HTERT RPE-1 (cell line): Measurements from ENCODE around the gene TRPV5.

Source experiments
- in situ Hi-C: fragments of 300-500 bp; cut with MboI; formaldehyde crosslinking; loops from 4 replicates; pipeline ENCODE4 v1.14.3; 2020; ENCODE audit warnings: low sequenced_read_pairs

Gene TRPV5

GRCh38 chr7:142910481-142910880 is 23.1 kb downstream of the TRPV5 start:
- in situ Hi-C loops = no loop called here

- in situ Hi-C loops = no loop called here
These were observed 23.5 kb downstream of the TRPV5 start for GRCh38 chr7:142910031-142910433.

- in situ Hi-C loops = no loop called here
These were observed 24.3 kb downstream of the TRPV5 start for GRCh38 chr7:142908921-142909890.

GRCh38 chr7:142908290-142908689 is 25.3 kb downstream of the TRPV5 start:
- in situ Hi-C loops = no loop called here

- in situ Hi-C loops = no loop called here
These were observed 26.9 kb downstream of the TRPV5 start for GRCh38 chr7:142906643-142907042.

GRCh38 chr7:142905759-142906158 is 27.8 kb downstream of the TRPV5 start:
- in situ Hi-C loops = no loop called here

- in situ Hi-C loops = no loop called here
These were observed 29.4 kb downstream of the TRPV5 start for GRCh38 chr7:142904128-142904527.

GRCh38 chr7:142901426-142902259 is 31.9 kb downstream of the TRPV5 start:
- in situ Hi-C loops = no loop called here

GRCh38 chr7:142899661-142900060 is 33.9 kb downstream of the TRPV5 start:
- in situ Hi-C loops = no loop called here

GRCh38 chr7:142898377-142899170 is 35.0 kb downstream of the TRPV5 start:
- in situ Hi-C loops = no loop called here

GRCh38 chr7:142897691-142898090 is 35.9 kb downstream of the TRPV5 start:
- in situ Hi-C loops = no loop called here

GRCh38 chr7:142896741-142897379 is 36.7 kb downstream of the TRPV5 start:
- in situ Hi-C loops = no loop called here

- in situ Hi-C loops = no loop called here
These were observed 37.4 kb downstream of the TRPV5 start for GRCh38 chr7:142896151-142896550.

- in situ Hi-C loops = no loop called here
These were observed 38.5 kb downstream of the TRPV5 start for GRCh38 chr7:142894985-142895593.

GRCh38 chr7:142894112-142894984 is 39.2 kb downstream of the TRPV5 start:
- in situ Hi-C loops = no loop called here

GRCh38 chr7:142892951-142893350 is 40.6 kb downstream of the TRPV5 start:
- in situ Hi-C loops = no loop called here

- in situ Hi-C loops = no loop called here
These were observed 42.0 kb downstream of the TRPV5 start for GRCh38 chr7:142891490-142892082.

- in situ Hi-C loops = no loop called here
These were observed 42.6 kb downstream of the TRPV5 start for GRCh38 chr7:142890874-142891485.
